HepG2 (cell line): ENCODE results near the gene CPB2. TPM values are rescaled to one million over a fixed set of nuclear protein-coding genes. Genes with fewer than 3 reads are reported as not detected.
A peak's percentile ranks its signal among the peaks of the same experiment; 100 is the strongest.

ENCODE experiments used
- DPF2 ChIP-seq: sonication (generic); formaldehyde crosslinking; IDR thresholded peaks from 2 replicates; pipeline ENCODE4 v1.4.0; 2020; ENCODE audit warnings: mild to moderate bottlenecking, low read depth, missing genetic modification reagents, borderline replicate concordance
- DR1 ChIP-seq: sonication (generic); formaldehyde crosslinking; IDR thresholded peaks from 2 replicates; pipeline ENCODE4 v1.8.0; 2021; ENCODE audit warnings: mild to moderate bottlenecking, missing genetic modification reagents, inconsistent platforms
- HNF4G ChIP-seq, 2 experiments: sonication (generic) in 1 of 2; formaldehyde crosslinking in 1 of 2; IDR thresholded peaks; 2 replicates each; pipeline versions ENCODE4 v1.4.0 to v1.6.1; 2011 to 2020; ENCODE audit warnings: borderline replicate concordance in 2 of 2, low read depth in 2 of 2, mild to moderate bottlenecking in 2 of 2, low read length in 1 of 2, missing genetic modification reagents in 1 of 2, moderate library complexity in 1 of 2
- KDM2A ChIP-seq: sonication (generic); formaldehyde crosslinking; IDR thresholded peaks from 2 replicates; pipeline ENCODE4 v1.4.0; 2020; ENCODE audit warnings: low read depth, missing genetic modification reagents, borderline replicate concordance
- KLF9 ChIP-seq: IDR thresholded peaks from 2 replicates; pipeline ENCODE4 v1.6.1; 2016; ENCODE audit warnings: low read depth
- MIER2 ChIP-seq: IDR thresholded peaks from 2 replicates; pipeline ENCODE4 v1.6.1; 2016; ENCODE audit warnings: missing biosample characterization, missing genetic modification reagents
- NFE2L2 ChIP-seq: fragments of 150-350 bp; IDR thresholded peaks from 2 replicates; pipeline ENCODE4 v1.6.1; 2014; ENCODE audit warnings: low read length
- NFIC ChIP-seq: IDR thresholded peaks from 2 replicates; pipeline ENCODE4 v1.6.1; 2012; ENCODE audit warnings: mild to moderate bottlenecking, low read length, inconsistent platforms
- NFRKB ChIP-seq: fragments of 450-650 bp; IDR thresholded peaks from 2 replicates; pipeline ENCODE4 v1.6.1; 2017
- NR0B2 ChIP-seq: sonication (generic); formaldehyde crosslinking; IDR thresholded peaks from 2 replicates; pipeline ENCODE4 v1.4.0; 2020; ENCODE audit warnings: mild to moderate bottlenecking, missing genetic modification reagents
- PHB2 ChIP-seq: fragments of 450-650 bp; IDR thresholded peaks from 2 replicates; pipeline ENCODE4 v1.6.1; 2018; ENCODE audit not compliant: partially characterized antibody
- PRPF4 ChIP-seq: fragments of 200-400 bp; formaldehyde crosslinking; IDR thresholded peaks from 2 replicates; pipeline ENCODE4 v1.6.1; 2016; ENCODE audit warnings: low read length, low read depth; ENCODE audit not compliant: poor library complexity, severe bottlenecking
- SKI ChIP-seq: fragments of 450-650 bp; IDR thresholded peaks from one replicate; pipeline ENCODE4 v1.6.1; 2018; ENCODE audit warnings: mild to moderate bottlenecking; ENCODE audit not compliant: partially characterized antibody
- SNAPC2 ChIP-seq: sonication (generic); formaldehyde crosslinking; IDR thresholded peaks from 2 replicates; pipeline ENCODE4 v1.8.1; 2022; ENCODE audit warnings: mild to moderate bottlenecking, missing genetic modification reagents
- SNAPC4 ChIP-seq: sonication (generic); formaldehyde crosslinking; IDR thresholded peaks from 2 replicates; pipeline ENCODE4 v1.4.0; 2020; ENCODE audit warnings: mild to moderate bottlenecking, missing genetic modification reagents
- TMF1 ChIP-seq: sonication (generic); formaldehyde crosslinking; IDR thresholded peaks from 2 replicates; pipeline ENCODE4 v1.8.1; 2022; ENCODE audit warnings: low read depth, missing genetic modification reagents
- TOE1 ChIP-seq: sonication (generic); formaldehyde crosslinking; IDR thresholded peaks from 2 replicates; pipeline ENCODE4 v1.4.0; 2020; ENCODE audit warnings: mild to moderate bottlenecking, missing genetic modification reagents
- YEATS4 ChIP-seq: sonication (generic); formaldehyde crosslinking; IDR thresholded peaks from 2 replicates; pipeline ENCODE4 v1.4.0; 2020; ENCODE audit warnings: missing genetic modification reagents, borderline replicate concordance
- ZEB1 ChIP-seq: IDR thresholded peaks from 2 replicates; pipeline ENCODE4 v1.6.1; 2012; ENCODE audit warnings: mild to moderate bottlenecking, low read depth, inconsistent platforms; ENCODE audit not compliant: insufficient replicate concordance
- ZNF451 ChIP-seq: sonication (generic); formaldehyde crosslinking; IDR thresholded peaks from 2 replicates; pipeline ENCODE4 v1.5.0; 2020; ENCODE audit warnings: mild to moderate bottlenecking, missing genetic modification reagents
- ZNF629 ChIP-seq: sonication (generic); formaldehyde crosslinking; conservative IDR thresholded peaks from 2 replicates; pipeline ENCODE4 v1.5.0; 2020; ENCODE audit warnings: missing genetic modification reagents
- ZNF724P ChIP-seq: sonication (generic); formaldehyde crosslinking; IDR thresholded peaks from 2 replicates; pipeline ENCODE4 v1.8.0; 2022; ENCODE audit warnings: missing genetic modification reagents, borderline replicate concordance
- ZSCAN9 ChIP-seq: IDR thresholded peaks from 2 replicates; pipeline ENCODE4 v1.6.1; 2016; ENCODE audit warnings: borderline replicate concordance
- ZUFSP ChIP-seq: sonication (generic); formaldehyde crosslinking; IDR thresholded peaks from 2 replicates; pipeline ENCODE4 v1.9.0; 2021; ENCODE audit warnings: missing genetic modification reagents, mild to moderate bottlenecking, borderline replicate concordance
- polyA plus RNA-seq, 8 experiments: library from polyadenylated mRNA; depleted of rRNA in 3 of 8; stranded (reverse) in 7 of 8; unstranded in 1 of 8; fragments of >200 nt; fragmentation: Illumina TruSeq in 4 of 8; extraction: Trizol in 4 of 8; gene quantifications; 2 replicates each; pipeline versions ENCODE4 v1.2.1 to v1.2.3, GENCODE V29; 2011 to 2016; ENCODE audit warnings: low read depth in 4 of 8, missing spikeins in 1 of 8, mixed read lengths in 1 of 8; ENCODE audit not compliant: insufficient read depth in 1 of 8
- total RNA-seq, 5 experiments: library from RNA; depleted of rRNA; stranded (reverse); fragments of >200 nt; fragmentation: Illumina TruSeq; extraction: Trizol; gene quantifications; 2 replicates each; pipeline ENCODE4 v1.2.3, GENCODE V29; 2016; ENCODE audit warnings: low read depth in 1 of 5

The CPB2 gene
- total and polyA plus RNA-seq, 2 of the 13 experiments (the other 11 are each of a cell fraction or from before 2014, with no cell fraction given): 125 to 140 TPM

GRCh38 chr13:46104868-46105267 is at the start of gene CPB2 (continued):
- TF ChIP-seq ZUFSP (CRISPR knock-in tag) (no peak), TOE1 (CRISPR knock-in tag) (no peak; the same call in 1 of the 2 replicates), ZEB1 (no peak), SNAPC2 (CRISPR knock-in tag) (no peak), DR1 (CRISPR knock-in tag) (no peak), ZNF724P (no peak), NFE2L2 (no peak), SNAPC4 (CRISPR knock-in tag) (no peak), ZNF629 (CRISPR knock-in tag) (peak; percentile 95), PHB2 (no peak), ZNF451 (CRISPR knock-in tag) (no peak), SKI (no peak), NFIC (peak; percentile 50; the same call in 1 of the 2 replicates), NFRKB (no peak), HNF4G (IDR thresholded peaks at IDR 0.05; ENCODE audit: borderline replicate concordance, low read depth, low read length) (0 out of 2 replicates have a peak, but pooled peaks have one; percentile 32), HNF4G (CRISPR knock-in tag; IDR thresholded peaks at IDR 0.05; ENCODE audit: borderline replicate concordance, low read depth) (no peak), KDM2A (no peak), DPF2 (CRISPR knock-in tag) (peak; percentile 47; the same call in 1 of the 2 replicates), ZSCAN9 (CRISPR knock-in tag) (0 out of 2 replicates have a peak, but pooled peaks have one; percentile 69), PRPF4 (no peak), TMF1 (no peak), NR0B2 (no peak), KLF9 (no peak), YEATS4 (peak; percentile 31; the same call in 1 of the 2 replicates), MIER2 (CRISPR knock-in tag) (peak; percentile 50; the same call in 1 of the 2 replicates)
